NOMO-1 treated with dmso at 0.1 percent for 144 hours (cell line): ENCODE measurements around the gene LNX2.

Experiments
- DNase-seq: peaks from one replicate; lab custom pipeline; 2025; ENCODE audit not compliant: unreplicated experiment; lab: John Stamatoyannopoulos, UW

LNX2 gene

GRCh38 chr13:27620377-27621115, at the start of gene LNX2:
Gene LNX2, minus strand, starts transcription at chr13:27620529. Its CDS starts 38,826 bp downstream, at chr13:27581703.
- peak; percentile 99 for DNase-seq

- DNase-seq = no peak
Observed at GRCh38 chr13:27667946-27668345, 47.6 kb upstream of the LNX2 start.

DNA sequence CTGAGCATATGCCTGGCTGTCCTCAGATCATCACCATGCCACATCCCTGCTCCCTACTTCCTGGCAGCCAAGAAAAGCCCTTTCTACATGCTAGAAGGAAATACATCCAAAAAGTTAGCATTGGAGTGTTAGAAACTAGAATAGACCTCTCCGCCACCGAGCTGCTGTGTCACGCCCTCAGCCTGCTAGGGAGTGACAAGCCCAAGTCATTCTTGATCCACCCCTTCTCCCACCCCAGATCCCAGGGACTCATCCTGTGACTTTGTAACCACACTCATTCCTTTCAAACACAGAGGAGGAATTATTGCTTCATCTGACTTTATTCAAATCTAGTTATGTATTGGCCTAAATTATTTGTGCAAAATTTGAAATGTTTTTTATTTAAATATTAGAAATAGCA, 46.6 kb upstream of the LNX2 start:
- DNase-seq = no peak

DNA sequence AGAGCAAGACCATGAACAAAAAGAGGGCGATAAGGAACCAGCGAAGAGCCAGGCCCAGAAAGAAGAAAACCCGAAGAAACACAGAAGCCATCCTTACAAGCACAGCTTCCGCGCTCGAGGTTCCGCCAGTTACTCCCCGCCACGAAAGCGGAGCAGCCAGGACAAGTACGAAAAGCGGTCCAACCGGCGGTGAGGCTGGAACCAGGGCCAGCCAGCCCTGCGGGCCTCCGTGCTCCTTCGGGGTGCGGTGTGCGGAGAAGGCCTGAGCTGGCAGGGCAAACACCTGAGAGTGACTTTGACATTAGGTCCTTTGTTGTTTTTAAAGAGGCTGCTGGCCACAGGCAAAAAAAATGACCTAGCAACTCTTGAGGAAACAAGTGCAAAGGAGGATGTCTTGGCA, 45.4 kb upstream of the LNX2 start:
- no peak for DNase-seq

DNA sequence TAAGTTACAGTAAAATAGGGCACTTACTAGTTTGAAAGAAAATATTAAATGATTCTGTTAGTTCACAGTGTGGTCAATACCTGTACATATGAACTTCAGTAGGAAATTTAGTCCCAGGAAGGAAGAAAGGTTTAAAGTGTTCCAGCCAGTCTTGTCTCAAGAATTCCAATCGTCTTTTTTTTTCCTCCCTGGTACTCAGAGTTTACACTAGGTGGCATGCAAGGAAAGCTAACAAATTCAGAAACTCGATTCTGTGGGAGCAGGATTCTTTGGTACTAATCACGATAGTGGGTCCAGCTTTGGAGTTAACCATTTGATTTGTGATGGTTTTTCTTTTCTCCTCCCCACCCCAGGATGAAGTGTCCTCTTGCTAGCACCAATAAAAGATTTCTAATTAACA, 45.0 kb upstream of the LNX2 start:
- no peak for DNase-seq

- no peak for DNase-seq
Observed at GRCh38 chr13:27663947-27664346, 43.6 kb upstream of the LNX2 start.

GRCh38 chr13:27662738-27663470, 42.6 kb upstream of the LNX2 start:
- no peak for DNase-seq

- DNase-seq = no peak
Observed at GRCh38 chr13:27661017-27661416, 40.7 kb upstream of the LNX2 start.

DNA sequence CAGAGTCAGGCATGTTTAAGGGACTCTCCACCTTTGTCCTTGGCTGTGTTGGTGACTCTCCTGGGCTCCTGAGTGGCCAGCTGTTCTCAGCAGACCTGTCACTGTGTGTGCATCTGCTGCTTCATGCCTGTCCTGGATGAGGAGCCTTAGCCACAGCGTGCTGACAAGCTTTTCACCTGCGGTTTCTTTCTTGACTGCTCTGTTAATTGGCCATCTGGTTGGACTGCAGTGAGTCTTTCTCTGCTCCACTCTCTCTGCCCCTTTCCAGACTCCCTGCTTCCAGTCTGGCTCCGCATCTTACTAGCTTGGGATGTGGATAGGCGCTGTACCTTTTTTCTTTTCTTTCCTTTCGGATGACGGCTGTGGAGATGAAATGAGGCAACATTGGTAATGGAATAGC, 40.2 kb upstream of the LNX2 start:
- no peak for DNase-seq

GRCh38 chr13:27659145-27659865, 39.0 kb upstream of the LNX2 start:
- no peak for DNase-seq

DNA sequence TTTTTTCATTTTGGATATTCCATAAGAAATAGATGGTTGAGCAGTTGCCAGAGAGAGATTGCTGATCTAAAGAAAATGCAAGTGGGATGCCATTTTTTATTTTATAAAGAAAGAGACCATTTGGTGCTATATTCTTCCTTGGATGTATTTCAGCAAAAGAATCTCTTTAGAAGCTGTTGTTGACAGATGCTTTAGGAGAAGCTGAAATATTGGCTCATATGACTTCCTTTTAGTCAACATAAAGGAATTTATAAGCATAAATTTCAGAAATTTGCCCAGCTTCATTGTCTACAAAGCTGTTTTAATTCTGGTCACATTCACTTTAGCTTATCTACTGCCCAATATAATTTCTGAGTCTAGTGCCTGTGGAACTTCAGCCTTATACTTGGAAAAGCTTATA, 38.2 kb upstream of the LNX2 start:
- no peak for DNase-seq

DNA sequence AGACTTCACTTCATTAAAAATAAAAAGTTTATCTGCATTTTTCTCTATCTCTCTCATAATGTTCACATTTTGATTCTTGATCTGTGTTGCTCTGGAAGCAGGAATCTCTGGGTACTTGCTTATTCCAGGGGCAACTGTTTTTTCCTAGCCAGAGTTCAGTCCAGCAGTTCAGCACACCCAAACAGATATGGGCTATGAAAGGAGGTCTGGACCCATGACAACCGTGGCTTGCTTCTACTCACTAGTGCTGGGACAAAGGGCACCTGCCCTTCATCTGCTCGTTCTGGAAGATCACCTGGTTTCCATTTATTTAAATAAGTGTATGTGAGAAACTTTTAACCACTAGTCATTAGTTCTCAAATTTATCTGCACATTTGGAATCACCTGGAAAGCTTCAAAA, 37.4 kb upstream of the LNX2 start:
- no peak for DNase-seq

DNA sequence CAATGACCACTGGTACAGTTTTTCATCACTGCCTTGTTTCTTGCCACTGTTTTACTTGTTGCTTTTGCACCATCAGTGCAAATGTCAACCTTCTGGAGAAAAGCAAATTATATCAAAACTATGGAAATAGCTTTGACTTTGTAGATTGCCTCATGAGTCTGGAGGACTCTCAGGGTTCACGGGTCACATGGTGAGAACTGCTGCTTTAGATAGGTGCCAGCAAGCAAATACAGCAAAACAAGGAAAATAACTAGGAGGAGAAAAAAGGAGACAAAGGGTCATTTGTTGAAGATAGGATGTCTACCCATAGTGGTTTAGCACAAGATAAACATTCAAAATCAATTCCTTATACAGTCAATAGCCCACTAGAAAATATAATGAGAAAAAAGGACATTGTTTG, 34.5 kb upstream of the LNX2 start:
- DNase-seq = no peak

DNA sequence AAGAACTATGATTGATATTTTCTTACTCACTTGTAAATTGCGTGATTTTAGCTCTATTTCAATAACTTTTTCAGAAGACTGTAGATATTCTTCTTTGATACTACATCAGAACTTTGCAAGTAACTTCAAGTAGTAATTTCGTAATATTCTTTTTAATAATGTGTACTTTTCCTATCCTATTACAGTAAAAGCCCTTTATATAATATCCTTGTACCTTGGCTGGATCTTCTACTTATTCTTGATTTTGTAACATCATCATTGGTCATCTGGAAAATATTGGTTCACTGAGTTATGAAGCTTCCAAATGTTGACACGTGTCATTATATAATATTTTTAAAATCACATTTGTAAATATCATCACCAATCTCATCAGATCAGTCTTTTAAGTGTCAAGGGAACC, 33.7 kb upstream of the LNX2 start:
- no peak for DNase-seq

- no peak for DNase-seq
Observed at GRCh38 chr13:27650312-27650711, 30.0 kb upstream of the LNX2 start.

- no peak for DNase-seq
Observed at GRCh38 chr13:27644302-27644701, 24.0 kb upstream of the LNX2 start.

DNA sequence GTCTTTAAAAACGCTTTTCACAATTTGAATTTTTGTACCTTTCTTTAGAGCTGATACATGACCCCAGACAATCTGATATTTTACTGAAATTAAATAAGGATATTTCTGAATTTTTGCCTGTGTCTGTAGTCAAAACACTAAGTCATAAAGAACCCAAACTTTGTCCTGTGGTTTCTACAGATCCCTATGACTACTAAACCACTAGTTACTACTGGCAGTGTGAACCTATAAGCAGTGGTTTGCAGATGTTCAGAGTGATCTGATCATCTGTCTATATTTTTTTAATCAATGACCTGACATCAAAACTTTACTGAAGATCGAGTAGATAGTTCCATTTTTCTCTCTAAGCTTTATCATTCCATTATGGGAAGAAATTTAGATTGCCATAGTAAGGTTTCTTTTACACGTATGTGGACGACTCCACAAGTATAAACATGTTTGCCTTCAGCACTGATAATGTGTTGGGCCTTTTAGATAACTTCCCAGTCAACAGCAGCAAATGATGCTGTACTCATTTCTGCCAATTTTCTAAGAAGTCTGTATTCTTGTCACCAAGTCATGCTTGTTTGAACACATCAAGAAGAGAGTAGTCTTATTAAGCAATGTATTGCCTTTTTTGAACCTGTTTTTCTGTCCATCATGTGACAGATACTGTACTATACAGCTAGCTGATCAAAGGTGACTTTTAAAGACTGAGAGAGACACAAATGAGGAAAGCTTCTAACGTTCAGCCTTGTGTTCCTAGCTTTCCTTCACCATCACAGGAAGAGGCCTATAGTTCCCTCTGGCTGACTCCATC, 23.2 kb upstream of the LNX2 start:
- no peak for DNase-seq

DNA sequence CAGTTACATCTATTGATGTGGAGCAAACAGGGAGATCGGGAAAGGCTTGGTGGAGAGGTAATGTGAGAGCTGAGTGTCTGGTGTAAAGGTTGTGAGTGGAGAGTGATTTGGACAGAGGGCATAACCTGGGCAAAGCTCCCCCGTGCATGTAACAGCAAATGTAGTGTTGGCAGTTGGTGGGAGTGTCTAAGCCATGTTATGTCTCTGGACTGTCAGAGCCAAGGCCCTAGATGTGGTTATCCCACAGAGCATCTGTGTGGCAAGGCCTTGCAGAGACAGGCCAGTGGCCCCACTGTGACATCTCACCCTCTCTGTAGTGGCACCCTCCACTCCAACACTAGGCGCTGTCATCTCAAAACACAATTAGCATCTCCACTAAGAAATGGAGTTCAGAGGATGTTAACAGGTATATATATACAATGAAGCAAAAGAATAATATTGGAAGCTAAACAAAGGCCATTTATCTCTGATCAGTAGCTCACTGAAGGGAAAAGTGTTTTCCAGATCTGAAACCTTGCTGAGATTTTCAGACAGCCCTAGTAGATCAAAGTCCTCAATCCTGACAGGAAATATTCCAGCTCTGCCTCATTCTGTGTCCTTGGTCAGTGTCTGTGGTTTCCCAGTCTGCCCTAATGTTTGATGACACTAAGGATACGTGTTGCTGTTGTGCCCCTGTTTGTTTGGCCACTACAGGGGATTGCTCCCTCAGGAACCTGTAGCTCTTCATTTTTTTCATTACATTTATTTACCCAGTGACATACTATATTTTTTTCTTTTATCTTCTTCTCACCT, 21.6 kb upstream of the LNX2 start:
- DNase-seq = no peak

- DNase-seq = no peak
Observed at GRCh38 chr13:27639186-27639585, 18.9 kb upstream of the LNX2 start.

GRCh38 chr13:27638521-27638920, 18.2 kb upstream of the LNX2 start:
- no peak for DNase-seq
